WTC11 (cell line): Measurements from ENCODE around the gene CDK5.

Source experiments
- ATF3 ChIP-seq: sonication (generic); formaldehyde crosslinking; conservative IDR thresholded peaks from 2 replicates; pipeline ENCODE4 v1.8.1; 2022; ENCODE audit warnings: mild to moderate bottlenecking, missing genetic modification reagents
- TF ChIP-seq, protein P1 (sequence below): sonication (generic); formaldehyde crosslinking; IDR thresholded peaks from 2 replicates; pipeline ENCODE4 v1.8.0; 2022; ENCODE audit warnings: mild to moderate bottlenecking, missing genetic modification reagents

- TF ChIP-seq, protein P1, sequence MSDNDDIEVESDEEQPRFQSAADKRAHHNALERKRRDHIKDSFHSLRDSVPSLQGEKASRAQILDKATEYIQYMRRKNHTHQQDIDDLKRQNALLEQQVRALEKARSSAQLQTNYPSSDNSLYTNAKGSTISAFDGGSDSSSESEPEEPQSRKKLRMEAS (CRISPR knock-in tag) = no peak
- TF ChIP-seq ATF3 (CRISPR knock-in tag) = no peak
These were observed 37.0 kb upstream of the CDK5 start for GRCh38 chr7:151094675-151095074.
